Right lobe of liver (tissue), 4 donors: Measurements from ENCODE around the gene C19orf44.

ENCODE experiments used
- POLR2A ChIP-seq: fragments of 450-650 bp; IDR thresholded peaks from one replicate; pipeline ENCODE4 v1.6.1; 2017; ENCODE audit warnings: antibody characterized with exemption, mild to moderate bottlenecking
- TF ChIP-seq, protein P1 (sequence below), 4 donors: fragments of 200-600 bp in 3 of 4; fragments of 450-650 bp in 1 of 4; IDR thresholded peaks; one replicate each; pipeline versions ENCODE4 v1.5.1 to v1.8.0; 2016 to 2022; ENCODE audit warnings: antibody characterized with exemption in 4 of 4, mild to moderate bottlenecking in 2 of 4
- donor health status: DM: no; HTN: no; CAD: no.
- donor health status: DM: no; HTN: no; CAD: no.
- donor health status: DM: no; HTN: yes; CAD: no.

DNA sequence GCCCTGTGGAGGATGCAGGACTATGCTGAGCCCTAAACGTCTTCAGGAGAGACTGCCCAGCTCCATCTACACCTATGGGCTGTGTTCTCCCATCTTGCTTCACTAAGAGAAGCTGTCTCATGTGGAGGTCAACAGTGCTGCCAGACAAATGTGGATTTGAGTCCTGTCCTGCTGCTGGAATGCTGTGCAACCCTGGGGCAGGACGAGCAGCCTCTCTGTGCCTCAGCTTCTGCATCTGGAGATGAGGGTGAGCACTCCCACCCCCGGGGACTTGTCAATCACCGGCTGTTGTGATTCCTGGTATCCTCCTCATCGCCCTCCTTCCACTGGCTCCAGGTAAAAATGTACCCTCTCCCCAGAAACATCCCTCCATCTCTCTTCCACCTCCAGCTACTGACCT lies 40.7 kb upstream of the C19orf44 start:
- TF ChIP-seq, protein P1, sequence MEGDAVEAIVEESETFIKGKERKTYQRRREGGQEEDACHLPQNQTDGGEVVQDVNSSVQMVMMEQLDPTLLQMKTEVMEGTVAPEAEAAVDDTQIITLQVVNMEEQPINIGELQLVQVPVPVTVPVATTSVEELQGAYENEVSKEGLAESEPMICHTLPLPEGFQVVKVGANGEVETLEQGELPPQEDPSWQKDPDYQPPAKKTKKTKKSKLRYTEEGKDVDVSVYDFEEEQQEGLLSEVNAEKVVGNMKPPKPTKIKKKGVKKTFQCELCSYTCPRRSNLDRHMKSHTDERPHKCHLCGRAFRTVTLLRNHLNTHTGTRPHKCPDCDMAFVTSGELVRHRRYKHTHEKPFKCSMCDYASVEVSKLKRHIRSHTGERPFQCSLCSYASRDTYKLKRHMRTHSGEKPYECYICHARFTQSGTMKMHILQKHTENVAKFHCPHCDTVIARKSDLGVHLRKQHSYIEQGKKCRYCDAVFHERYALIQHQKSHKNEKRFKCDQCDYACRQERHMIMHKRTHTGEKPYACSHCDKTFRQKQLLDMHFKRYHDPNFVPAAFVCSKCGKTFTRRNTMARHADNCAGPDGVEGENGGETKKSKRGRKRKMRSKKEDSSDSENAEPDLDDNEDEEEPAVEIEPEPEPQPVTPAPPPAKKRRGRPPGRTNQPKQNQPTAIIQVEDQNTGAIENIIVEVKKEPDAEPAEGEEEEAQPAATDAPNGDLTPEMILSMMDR (IDR thresholded peaks at IDR 0.05): no peak
- no peak for TF ChIP-seq POLR2A
